Spleen (tissue), 11 donors: ENCODE measurements around the gene EFNB3. TPM values are rescaled to one million over a fixed set of nuclear protein-coding genes. Genes with fewer than 3 reads are reported as not detected.
A peak's percentile ranks its signal among the peaks of the same experiment; 100 is the strongest.

Experiments used
- DNase-seq: peaks from one replicate; pipeline ENCODE4 v3.0.0-alpha.2; 2020
- H3K27ac ChIP-seq, 8 donors: fragments of 200-600 bp; sonication (generic) in 7 of 8; 1 replicate in 4 of 8; 2 replicates in 4 of 8; pipeline versions ENCODE4 v1.5.0 to v1.8.0; 2016 to 2021; ENCODE audit warnings: inconsistent platforms in 4 of 8, mild to moderate bottlenecking in 4 of 8, moderate library complexity in 1 of 8
- H3K27me3 ChIP-seq, 7 donors: fragments of 200-600 bp; sonication (generic) in 6 of 7; replicated peaks in 1 of 7; 1 replicate in 4 of 7; 2 replicates in 3 of 7; pipeline versions ENCODE4 v1.5.0 to v1.8.0; 2016 to 2021; ENCODE audit warnings: inconsistent platforms in 3 of 7, mild to moderate bottlenecking in 1 of 7
- H3K36me3 ChIP-seq, 6 donors: fragments of 200-600 bp; sonication (generic) in 5 of 6; 1 replicate in 4 of 6; 2 replicates in 2 of 6; pipeline versions ENCODE4 v1.5.0 to v1.8.0; 2016 to 2021; ENCODE audit warnings: inconsistent platforms in 2 of 6
- H3K4me1 ChIP-seq, 6 donors: fragments of 200-600 bp; sonication (generic) in 5 of 6; 1 replicate in 3 of 6; 2 replicates in 3 of 6; pipeline versions ENCODE4 v1.5.0 to v1.8.0; 2016 to 2021; ENCODE audit warnings: inconsistent platforms in 3 of 6
- H3K4me3 ChIP-seq, 8 donors: fragments of 200-600 bp; sonication (generic) in 7 of 8; 1 replicate in 4 of 8; 2 replicates in 4 of 8; pipeline versions ENCODE4 v1.5.0 to v1.8.0; 2016 to 2021; ENCODE audit warnings: inconsistent platforms in 4 of 8, mild to moderate bottlenecking in 4 of 8, moderate library complexity in 2 of 8
- H3K9me3 ChIP-seq, 8 donors: fragments of 200-600 bp; sonication (generic) in 7 of 8; 1 replicate in 4 of 8; 2 replicates in 4 of 8; pipeline versions ENCODE4 v1.5.0 to v1.8.0; 2016 to 2021; ENCODE audit warnings: inconsistent platforms in 4 of 8
- CTCF ChIP-seq, 11 experiments: fragments of 200-600 bp in 7 of 11; fragments of 450-650 bp in 4 of 11; sonication (generic) in 4 of 11; IDR thresholded peaks in 8 of 11; conservative IDR thresholded peaks in 3 of 11; 1 replicate in 7 of 11; 2 replicates in 4 of 11; pipeline versions ENCODE4 v1.4.0 to v1.8.0; 2016 to 2021; ENCODE audit warnings: antibody characterized with exemption in 11 of 11, inconsistent platforms in 4 of 11, mild to moderate bottlenecking in 1 of 11
- POLR2A ChIP-seq, 3 donors: fragments of 450-650 bp; IDR thresholded peaks; one replicate each; pipeline ENCODE4 v1.5.1; 2017; ENCODE audit warnings: antibody characterized with exemption in 3 of 3, mild to moderate bottlenecking in 1 of 3
- POLR2AphosphoS5 ChIP-seq, 3 donors: sonication (generic); formaldehyde crosslinking; IDR thresholded peaks; one replicate each; pipeline ENCODE4 v1.5.1; 2017; ENCODE audit warnings: antibody characterized with exemption in 3 of 3
- WGBS, 5 donors: extraction: QIAGEN DNeasy Blood & Tissue Kit in 3 of 5; methylation state at CpG; one replicate each; pipeline versions ENCODE4 v1.1.5 to v1.1.7; 2013 to 2018; 5-methylcytosine and 5-hydroxymethylcytosine counted together
- intact Hi-C: fragments of 100-400 bp; cut with DNase I; formaldehyde crosslinking; loops from one replicate; pipeline ENCODE4 v1.15.0; 2023; ENCODE audit warnings: low total_unique reads
- polyA plus RNA-seq, 3 donors: library from polyadenylated mRNA; stranded (reverse); fragments of 200-250 nt; gene quantifications; one replicate each; pipeline ENCODE4 v1.2.1, GENCODE V29; 2013
- total RNA-seq, 7 donors: library from RNA; depleted of rRNA in 3 of 7; stranded (reverse); fragments of >200 nt in 3 of 7; fragmentation: NEBNext Ultra II Directional in 4 of 7; extraction: Animal tissue kit (Norgen Biotek cat#: 25700) in 4 of 7; gene quantifications; one replicate each; pipeline versions ENCODE4 v1.1.0 to v1.2.1, GENCODE V29; 2016 to 2021
- donor health status: healthy with polysubstance abuse.
- donor health status: DM: no; HTN: no; CAD: no; lungs with moderate emphysema.
- donor health status: DM: no; HTN: no; CAD: no.
- donor health status: Bipolar disorder and iron deficiency.
- donor health status: healthy.
- donor health status: DM: no; HTN: no; CAD: no.
- donor health status: DM: yes; HTN: yes; CAD: no.

EFNB3 gene
- total and polyA plus RNA-seq, 10 donors: 0.04 to 0.60 (median 0.26) TPM; not detected in 1

GRCh38 chr17:7697828-7698588, 7.0 kb upstream of the EFNB3 start:
- Histone ChIP-seq H3K27me3 (peaks cover 0 to 11% (median 0%) of the 10 kb centered on the region in 7 donors), H3K4me1 (peaks cover 0 to 16% (median 0%) of the 10 kb centered on the region in 6 donors), H3K36me3 (peaks cover 0 to 95% (median 29%) of the 10 kb centered on the region in 6 donors), H3K9me3 (no peaks in the 10 kb centered on the region), H3K27ac (no peak overlapping the region), H3K4me3 (no peak overlapping the region)
- no peak for DNase-seq
- WGBS, 5 donors: 93 to 100% (median 95%) methylated on average over 4 of the region's 4 CpGs
- intact Hi-C loops: no loop called here
- TF ChIP-seq POLR2AphosphoS5 (IDR thresholded peaks at IDR 0.05) (no peak), POLR2A (IDR thresholded peaks at IDR 0.05) (no peak), CTCF (IDR thresholded peaks at IDR 0.05 in 8 of 11, conservative IDR thresholded peaks at IDR 0.05 in 3 of 11) (no peak)

GRCh38 chr17:7700510-7700909, 4.5 kb upstream of the EFNB3 start:
- Histone ChIP-seq H3K36me3 (peaks cover 0 to 79% (median 26%) of the 10 kb centered on the region in 6 donors), H3K9me3 (no peaks in the 10 kb centered on the region), H3K27me3 (peaks cover 5 to 36% (median 18%) of the 10 kb centered on the region in 7 donors), H3K4me3 (no peak overlapping the region), H3K4me1 (peaks cover 7 to 32% (median 15%) of the 10 kb centered on the region in 6 donors), H3K27ac (no peak overlapping the region)
- WGBS, 5 donors: 93 to 98% (median 97%) methylated on average over 7 of the region's 7 CpGs
- intact Hi-C loops: no loop called here
- DNase-seq: no peak
- TF ChIP-seq POLR2A (IDR thresholded peaks at IDR 0.05) (no peak), POLR2AphosphoS5 (IDR thresholded peaks at IDR 0.05) (no peak), CTCF (IDR thresholded peaks at IDR 0.05 in 8 of 11, conservative IDR thresholded peaks at IDR 0.05 in 3 of 11) (no peak)

GRCh38 chr17:7701681-7702080, 3.3 kb upstream of the EFNB3 start:
- H3K9me3 ChIP-seq: no peaks in the 10 kb centered on the region

More at GRCh38 chr17:7701681-7702080, 3.3 kb upstream of the EFNB3 start:
- intact Hi-C loops: no loop called here
- peak overlapping the region in 1 of 8 donors; percentile 11 for H3K27ac ChIP-seq
- no peak for DNase-seq
- peaks cover 0 to 67% (median 23%) of the 10 kb centered on the region in 6 donors for H3K36me3 ChIP-seq
- no peak for TF ChIP-seq POLR2A (IDR thresholded peaks at IDR 0.05)
- TF ChIP-seq POLR2AphosphoS5 (IDR thresholded peaks at IDR 0.05): no peak
- TF ChIP-seq CTCF (IDR thresholded peaks at IDR 0.05 in 8 of 11, conservative IDR thresholded peaks at IDR 0.05 in 3 of 11): no peak
- 79 to 95% (median 84%) methylated on average over 14 of the region's 14 CpGs for WGBS, 5 donors
- peaks cover 5 to 48% (median 27%) of the 10 kb centered on the region in 7 donors for H3K27me3 ChIP-seq
- peaks cover 7 to 36% (median 18%) of the 10 kb centered on the region in 6 donors for H3K4me1 ChIP-seq
- no peak overlapping the region for H3K4me3 ChIP-seq
